Progenitor cell of endocrine pancreas (in vitro differentiated cells): Measurements from ENCODE around the gene FAM50B. TPM values are rescaled to one million over a fixed set of nuclear protein-coding genes. Genes with fewer than 3 reads are reported as not detected.

Experiments
- DNase-seq: peaks from one replicate; pipeline ENCODE4 v3.0.0; 2021; ENCODE audit warnings: low spot score; ENCODE audit not compliant: unreplicated experiment
- H3K27ac Mint-ChIP-seq: 2 replicates; pipeline ENCODE4 v1.8.0; 2021; ENCODE audit warnings: mild to moderate bottlenecking, moderate library complexity, mixed read lengths
- H3K27me3 Mint-ChIP-seq: 2 replicates; pipeline ENCODE4 v1.8.0; 2021; ENCODE audit warnings: mixed read lengths
- H3K36me3 Mint-ChIP-seq: 2 replicates; pipeline ENCODE4 v1.8.0; 2022; ENCODE audit warnings: mixed read lengths; ENCODE audit not compliant: insufficient read depth
- H3K4me1 Mint-ChIP-seq: 2 replicates; pipeline ENCODE4 v1.8.0; 2021; ENCODE audit warnings: low read depth, mixed read lengths
- H3K4me3 Mint-ChIP-seq: 2 replicates; pipeline ENCODE4 v1.8.0; 2021; ENCODE audit warnings: low read depth, mild to moderate bottlenecking, moderate library complexity, mixed read lengths
- H3K9me3 Mint-ChIP-seq: 2 replicates; pipeline ENCODE4 v1.8.0; 2021; ENCODE audit warnings: low read depth, mixed read lengths
- CTCF ChIP-seq: fragments of 200-600 bp; sonication (generic); IDR thresholded peaks from one replicate; pipeline ENCODE4 v1.5.0; 2021; ENCODE audit warnings: antibody characterized with exemption, mild to moderate bottlenecking; ENCODE audit not compliant: unreplicated experiment
- total RNA-seq: library from RNA; stranded (reverse); gene quantifications from 2 replicates; pipeline ENCODE4 v1.2.1, GENCODE V29; 2021

Gene FAM50B
- total RNA-seq, 1 donor from 2014 or later = 2.8 TPM

- H3K9me3 Mint-ChIP-seq = peaks cover 3% of the 10 kb centered on the region
- H3K4me1 Mint-ChIP-seq = peaks cover 15% of the 10 kb centered on the region
- H3K27me3 Mint-ChIP-seq = no peaks in the 10 kb centered on the region
- peak overlapping the region; percentile 33 for H3K4me3 Mint-ChIP-seq
- no peak for TF ChIP-seq CTCF
- no peak for DNase-seq
- H3K36me3 Mint-ChIP-seq = peaks cover 4% of the 10 kb centered on the region
- no peak overlapping the region for H3K27ac Mint-ChIP-seq
Measured at GRCh38 chr6:3850451-3851203, 1.5 kb downstream of the FAM50B start.

GRCh38 chr6:3851839-3852238, 2.7 kb downstream of the FAM50B start:
- no peak for DNase-seq
- TF ChIP-seq CTCF = no peak
- Mint-ChIP-seq H3K27ac (no peak overlapping the region), H3K27me3 (no peaks in the 10 kb centered on the region), H3K4me3 (no peak overlapping the region), H3K36me3 (peaks cover 4% of the 10 kb centered on the region), H3K4me1 (peaks cover 10% of the 10 kb centered on the region), H3K9me3 (peaks cover 3% of the 10 kb centered on the region)

- no peak overlapping the region for H3K27ac Mint-ChIP-seq
Measured at GRCh38 chr6:3852391-3852790, 3.2 kb downstream of the FAM50B start.

GRCh38 chr6:3855866-3856265, 6.7 kb downstream of the FAM50B start:
- no peak for TF ChIP-seq CTCF
- no peak for DNase-seq
- peaks cover under 1% of the 10 kb centered on the region for H3K36me3 Mint-ChIP-seq
- H3K4me3 Mint-ChIP-seq = no peak overlapping the region
- H3K9me3 Mint-ChIP-seq = peaks cover 8% of the 10 kb centered on the region
- no peaks in the 10 kb centered on the region for H3K4me1 Mint-ChIP-seq
- H3K27ac Mint-ChIP-seq = no peak overlapping the region
- no peaks in the 10 kb centered on the region for H3K27me3 Mint-ChIP-seq

More at GRCh38 chr6:3852391-3852790, 3.2 kb downstream of the FAM50B start:
- TF ChIP-seq CTCF = no peak
- Mint-ChIP-seq H3K27me3 (no peaks in the 10 kb centered on the region), H3K4me3 (no peak overlapping the region), H3K4me1 (peaks cover 10% of the 10 kb centered on the region), H3K9me3 (peaks cover 3% of the 10 kb centered on the region), H3K36me3 (peaks cover 4% of the 10 kb centered on the region)
- no peak for DNase-seq

- no peaks in the 10 kb centered on the region for H3K27me3 Mint-ChIP-seq
- H3K4me3 Mint-ChIP-seq = no peak overlapping the region
- H3K9me3 Mint-ChIP-seq = peaks cover 8% of the 10 kb centered on the region
- no peak for TF ChIP-seq CTCF
- no peaks in the 10 kb centered on the region for H3K36me3 Mint-ChIP-seq
- peaks cover 5% of the 10 kb centered on the region for H3K4me1 Mint-ChIP-seq
- DNase-seq = no peak
- no peak overlapping the region for H3K27ac Mint-ChIP-seq
Measured at GRCh38 chr6:3856576-3856975, 7.4 kb downstream of the FAM50B start.
